GM21576 (cell line): Measurements from ENCODE around the gene AHCY.
"Not testable (repeated sequence)": the region's sequence is repeated elsewhere in the genome, so short reads cannot be mapped to it uniquely, and the experiment has no call there.

Experiments used
- ATAC-seq: cut with Tn5 transposase; IDR thresholded peaks from one replicate; pipeline ENCODE4 v1.9.1; 2021; ENCODE audit warnings: mild to moderate bottlenecking, moderate library complexity; ENCODE audit not compliant: unreplicated experiment

Gene AHCY

GRCh38 chr20:34299556-34300255, 3.4 kb downstream of the AHCY start:
- no peak for ATAC-seq

- ATAC-seq = not testable (repeated sequence)
Measured at GRCh38 chr20:34298294-34298784, 4.8 kb downstream of the AHCY start.

GRCh38 chr20:34296468-34296867, 6.7 kb downstream of the AHCY start:
- ATAC-seq = no peak

- ATAC-seq = no peak
Measured at GRCh38 chr20:34295284-34295683, 7.9 kb downstream of the AHCY start.

GRCh38 chr20:34294563-34294962, 8.6 kb downstream of the AHCY start:
- ATAC-seq = no peak

- ATAC-seq = no peak
Measured at GRCh38 chr20:34293589-34293988, 9.6 kb downstream of the AHCY start.

GRCh38 chr20:34293119-34293518, 10.0 kb downstream of the AHCY start:
- ATAC-seq = no peak

- ATAC-seq = no peak
Measured at GRCh38 chr20:34292496-34292895, 10.7 kb downstream of the AHCY start.

- no peak for ATAC-seq
Measured at GRCh38 chr20:34290471-34290870, 12.7 kb downstream of the AHCY start.

- not testable (repeated sequence) for ATAC-seq
Measured at GRCh38 chr20:34287500-34287899, 15.7 kb downstream of the AHCY start.

GRCh38 chr20:34285450-34285849, 17.7 kb downstream of the AHCY start:
- no peak for ATAC-seq

- no peak for ATAC-seq
Measured at GRCh38 chr20:34283844-34284243, 19.3 kb downstream of the AHCY start.

- ATAC-seq = no peak
Measured at GRCh38 chr20:34282041-34282440, 21.1 kb downstream of the AHCY start.

GRCh38 chr20:34281177-34281576, 22.0 kb downstream of the AHCY start:
- ATAC-seq = no peak

GRCh38 chr20:34274694-34275093, 28.5 kb downstream of the AHCY start:
- ATAC-seq = no peak

GRCh38 chr20:34271956-34272355, 31.2 kb downstream of the AHCY start:
- no peak for ATAC-seq

GRCh38 chr20:34269996-34270627, 33.0 kb downstream of the AHCY start:
- no peak for ATAC-seq

- no peak for ATAC-seq
Measured at GRCh38 chr20:34268851-34269636, 34.1 kb downstream of the AHCY start.

- ATAC-seq = no peak
Measured at GRCh38 chr20:34268145-34268544, 35.0 kb downstream of the AHCY start.

- no peak for ATAC-seq
Measured at GRCh38 chr20:34264141-34264540, 39.0 kb downstream of the AHCY start.

- ATAC-seq = not testable (repeated sequence)
Measured at GRCh38 chr20:34263468-34263867, 39.7 kb downstream of the AHCY start.
